Thymus (tissue), 11 donors: ENCODE measurements around the gene PATE2. TPM values are rescaled to one million over a fixed set of nuclear protein-coding genes. Genes with fewer than 3 reads are reported as not detected.

Source experiments
- DNase-seq, 9 donors: peaks; one replicate each; pipeline ENCODE4 v3.0.0-alpha.2; 2013; ENCODE audit warnings: low spot score in 9 of 9, low read depth in 6 of 9, missing footprints in 1 of 9
- H3K27ac ChIP-seq, 2 donors: one replicate each; pipeline ENCODE4 v1.5.1; 2013; ENCODE audit warnings: control low read depth in 1 of 2, low read depth in 1 of 2, low read length in 1 of 2, mild to moderate bottlenecking in 1 of 2, moderate library complexity in 1 of 2
- H3K27me3 ChIP-seq, 2 donors: one replicate each; pipeline ENCODE4 v1.5.1; 2013; ENCODE audit warnings: low read length in 1 of 2; ENCODE audit not compliant: control insufficient read depth in 2 of 2, insufficient read depth in 1 of 2
- H3K36me3 ChIP-seq, 2 donors: one replicate each; pipeline ENCODE4 v1.5.1; 2013; ENCODE audit warnings: low read length in 1 of 2, mild to moderate bottlenecking in 1 of 2, moderate library complexity in 1 of 2; ENCODE audit not compliant: control insufficient read depth in 2 of 2, insufficient read depth in 2 of 2
- H3K4me1 ChIP-seq, 2 donors: one replicate each; pipeline ENCODE4 v1.5.1; 2013; ENCODE audit warnings: low read length in 2 of 2; ENCODE audit not compliant: control insufficient read depth in 2 of 2, insufficient read depth in 2 of 2
- H3K4me3 ChIP-seq, 2 donors: one replicate each; pipeline ENCODE4 v1.5.1; 2013; ENCODE audit warnings: low read length in 2 of 2, control low read depth in 1 of 2, mild to moderate bottlenecking in 1 of 2
- H3K9me3 ChIP-seq, 2 donors: one replicate each; pipeline ENCODE4 v1.5.1; 2013; ENCODE audit warnings: low read length in 1 of 2, mild to moderate bottlenecking in 1 of 2; ENCODE audit not compliant: control insufficient read depth in 2 of 2, insufficient read depth in 1 of 2
- WGBS: extraction: QIAGEN DNeasy Blood & Tissue Kit; methylation state at CpG from one replicate; pipeline ENCODE4 v1.1.7; 2013; 5-methylcytosine and 5-hydroxymethylcytosine counted together
- polyA plus RNA-seq: library from polyadenylated mRNA; stranded (reverse); fragments of 200-250 nt; gene quantifications from one replicate; pipeline ENCODE4 v1.2.3, GENCODE V29; 2013
- total RNA-seq: library from RNA; stranded (reverse); fragments of 120-200 nt; gene quantifications from one replicate; pipeline ENCODE4 v1.2.4, GENCODE V29; 2013
- donor health status: healthy.

PATE2 gene
- total and polyA plus RNA-seq, 2 donors = 0.02 to 0.09 TPM

- WGBS = 92% methylated on average over 3 of the region's 3 CpGs
- Histone ChIP-seq H3K27me3 (peaks cover 0 to 2% of the 10 kb centered on the region in 2 donors), H3K4me1 (no peaks in the 10 kb centered on the region), H3K9me3 (no peaks in the 10 kb centered on the region), H3K36me3 (no peaks in the 10 kb centered on the region), H3K4me3 (no peak within 1 kb of the TSS), H3K27ac (no peak within 1 kb of the TSS)
- DNase-seq = no peak
These were observed 32.6 kb downstream of the PATE2 start, which contains the start of gene PATE1 for GRCh38 chr11:125745979-125746378. Gene PATE1 (plus strand): TSS chr11:125746279. CDS start chr11:125746305, 26 bp downstream.

GRCh38 chr11:125743681-125744080, 34.9 kb downstream of the PATE2 start:
- no peak for DNase-seq
- Histone ChIP-seq H3K36me3 (no peaks in the 10 kb centered on the region), H3K27ac (no peak overlapping the region), H3K27me3 (peaks cover 0 to 2% of the 10 kb centered on the region in 2 donors), H3K9me3 (no peaks in the 10 kb centered on the region), H3K4me3 (no peak overlapping the region), H3K4me1 (no peaks in the 10 kb centered on the region)
- WGBS = 97% methylated on average over 1 of the region's 1 CpG

- H3K9me3 ChIP-seq = no peaks in the 10 kb centered on the region
- H3K36me3 ChIP-seq = no peaks in the 10 kb centered on the region
- H3K27me3 ChIP-seq = peaks cover 0 to 2% of the 10 kb centered on the region in 2 donors
- DNase-seq = no peak
- no peak overlapping the region for H3K4me3 ChIP-seq
- no peak overlapping the region for H3K27ac ChIP-seq
- H3K4me1 ChIP-seq = no peaks in the 10 kb centered on the region
These were observed 38.0 kb downstream of the PATE2 start for GRCh38 chr11:125740617-125741016.

- no peak overlapping the region for H3K27ac ChIP-seq
- no peak overlapping the region for H3K4me3 ChIP-seq
- H3K4me1 ChIP-seq = no peaks in the 10 kb centered on the region
- H3K9me3 ChIP-seq = no peaks in the 10 kb centered on the region
- H3K27me3 ChIP-seq = no peaks in the 10 kb centered on the region
- H3K36me3 ChIP-seq = no peaks in the 10 kb centered on the region
- no peak for DNase-seq
- WGBS = 87% methylated on average over 3 of the region's 3 CpGs
These were observed 49.7 kb downstream of the PATE2 start for GRCh38 chr11:125728969-125729368.

Other genes starting within 250 kb of the PATE2 start
- gene EI24, start 209.4 kb downstream of the PATE2 start, total RNA-seq = 34.7 TPM
- 33.0 TPM for gene EI24, start 209.4 kb downstream of the PATE2 start, polyA plus RNA-seq
- 47.1 TPM for gene STT3A, start 186.0 kb downstream of the PATE2 start, total RNA-seq
- gene STT3A, start 186.0 kb downstream of the PATE2 start, polyA plus RNA-seq = 37.7 TPM
- gene CHEK1, start 153.7 kb downstream of the PATE2 start, total RNA-seq = 35.5 TPM
- gene CHEK1, start 153.7 kb downstream of the PATE2 start, polyA plus RNA-seq = 3.8 TPM
- not detected for gene ACRV1, start 98.0 kb downstream of the PATE2 start, total RNA-seq
- 0.09 TPM for gene ACRV1, start 98.0 kb downstream of the PATE2 start, polyA plus RNA-seq
- gene PATE1, start 32.5 kb downstream of the PATE2 start, total RNA-seq = 0.05 TPM
- gene PATE1, start 32.5 kb downstream of the PATE2 start, polyA plus RNA-seq = 0.52 TPM
- gene PATE3, start 9.3 kb upstream of the PATE2 start, total RNA-seq = not detected
- gene PATE3, start 9.3 kb upstream of the PATE2 start, polyA plus RNA-seq = not detected
- gene PATE4, start 54.5 kb upstream of the PATE2 start, total RNA-seq = not detected
- 0.11 TPM for gene PATE4, start 54.5 kb upstream of the PATE2 start, polyA plus RNA-seq
- 9.0 TPM for gene HYLS1, start 108.8 kb upstream of the PATE2 start, total RNA-seq
- gene HYLS1, start 108.8 kb upstream of the PATE2 start, polyA plus RNA-seq = 3.6 TPM
- 14.4 TPM for gene PUS3, start 124.4 kb upstream of the PATE2 start, total RNA-seq
- gene PUS3, start 124.4 kb upstream of the PATE2 start, polyA plus RNA-seq = 17.2 TPM
- 0.80 TPM for gene DDX25, start 125.7 kb upstream of the PATE2 start, total RNA-seq
- gene DDX25, start 125.7 kb upstream of the PATE2 start, polyA plus RNA-seq = 1.1 TPM
- gene VSIG10L2, start 167.2 kb upstream of the PATE2 start, total RNA-seq = 0.09 TPM
- 0.84 TPM for gene VSIG10L2, start 167.2 kb upstream of the PATE2 start, polyA plus RNA-seq